HCT116 (cell line): Measurements from ENCODE around the gene CHAMP1. TPM values are rescaled to one million over a fixed set of nuclear protein-coding genes. Genes with fewer than 3 reads are reported as not detected.

Experiments
- ATAC-seq: fragments of 200-7000 bp; cut with Tn5 transposase; 2 replicates; pipeline ENCODE4 v1.9.1; 2020; ENCODE audit warnings: mild to moderate bottlenecking, moderate library complexity
- BruUV-seq: library from RNA; stranded (reverse); fragments of 400-500 nt; replicated peaks from 2 replicates; lab custom pipeline; 2021; lab: Mats Ljungman, UMichigan
- CTCF ChIA-PET: fragments of 300-600 bp; sonication (Branson Sonifier 250); formaldehyde crosslinking; loops from one replicate; lab custom pipeline; 2021; ENCODE audit warnings: antibody characterized with exemption; lab: Charles Lee
- POLR2A ChIA-PET: fragments of 300-600, 350-600 bp; sonication (Branson Sonifier 250); formaldehyde crosslinking; loops from one replicate; lab custom pipeline; 2021; ENCODE audit warnings: antibody characterized with exemption; lab: Charles Lee
- RAD21 ChIA-PET, 2 experiments: fragments of 300-600 bp; sonication (Branson Sonifier 250); formaldehyde crosslinking; loops; one replicate each; lab custom pipeline; 2023; ENCODE audit warnings: low total read pairs in 2 of 2; ENCODE audit not compliant: uncharacterized antibody in 2 of 2, unreplicated experiment in 2 of 2, low non-redundant PET in 1 of 2; lab: Charles Lee
- DNase-seq: peaks from one replicate; pipeline ENCODE4 v3.0.0-alpha.2; 2010; ENCODE audit warnings: low read depth, low spot score
- H2AFZ ChIP-seq: fragments of 200-600 bp; shearing (Covaris generic), sonication (generic); 2 replicates; pipeline ENCODE4 v1.6.1; 2017; ENCODE audit warnings: low read depth, mixed run types, mixed read lengths, antibody characterized with exemption, low read length; ENCODE audit not compliant: poor library complexity, severe bottlenecking
- H3K27ac ChIP-seq: 2 replicates; pipeline ENCODE4 v1.5.1; 2012; ENCODE audit warnings: low read depth, low read length
- H3K27me3 ChIP-seq: fragments of 200-600 bp; sonication (generic); 2 replicates; pipeline ENCODE4 v1.6.1; 2016; ENCODE audit warnings: mixed run types, low read length, mixed read lengths; ENCODE audit not compliant: insufficient read depth
- H3K36me3 ChIP-seq, 2 experiments: fragments of 200-500 bp in 1 of 2; fragments of 200-600 bp in 1 of 2; sonication (Bioruptor generic) in 1 of 2; sonication (generic) in 1 of 2; 2 replicates each; pipeline versions ENCODE4 v1.5.1 to v1.6.1; 2014 to 2016; ENCODE audit warnings: low read length in 2 of 2, inconsistent platforms in 1 of 2, mixed read lengths in 1 of 2, mixed run types in 1 of 2; ENCODE audit not compliant: insufficient read depth in 2 of 2, control insufficient read depth in 1 of 2
- H3K4me1 ChIP-seq, 2 experiments: fragments of 200-600 bp in 1 of 2; sonication (generic) in 1 of 2; 2 replicates each; pipeline versions ENCODE4 v1.5.1 to v1.6.1; 2012 to 2017; ENCODE audit warnings: low read length in 2 of 2, inconsistent platforms in 1 of 2, mild to moderate bottlenecking in 1 of 2, mixed read lengths in 1 of 2, mixed run types in 1 of 2, moderate library complexity in 1 of 2; ENCODE audit not compliant: insufficient read depth in 2 of 2, control insufficient read depth in 1 of 2
- H3K4me2 ChIP-seq: fragments of 200-600 bp; sonication (generic); 2 replicates; pipeline ENCODE4 v1.6.1; 2017; ENCODE audit warnings: mixed run types, low read length, mixed read lengths
- H3K4me3 ChIP-seq, 2 experiments: fragments of 200-600 bp in 1 of 2; sonication (generic) in 1 of 2; replicated peaks in 1 of 2; 2 replicates each; pipeline ENCODE4 v1.5.1; 2011 to 2016; ENCODE audit warnings: low read length in 2 of 2, control low read depth in 1 of 2, low read depth in 1 of 2, mild to moderate bottlenecking in 1 of 2, mixed read lengths in 1 of 2, mixed run types in 1 of 2
- H3K79me2 ChIP-seq: fragments of 200-600 bp; sonication (generic); 2 replicates; pipeline ENCODE4 v1.6.1; 2017; ENCODE audit warnings: mild to moderate bottlenecking, mixed run types, low read length, moderate library complexity, mixed read lengths; ENCODE audit not compliant: insufficient read depth
- H3K9ac ChIP-seq: fragments of 200-600 bp; sonication (generic); 2 replicates; pipeline ENCODE4 v1.6.1; 2016; ENCODE audit warnings: low read length, mixed read lengths
- H3K9me2 ChIP-seq: fragments of 200-600 bp; sonication (generic), shearing (Covaris generic); 2 replicates; pipeline ENCODE4 v1.6.1; 2017; ENCODE audit warnings: mixed run types, mild to moderate bottlenecking, moderate library complexity; ENCODE audit not compliant: insufficient read depth
- H3K9me3 ChIP-seq, 2 experiments: fragments of 200-500 bp in 1 of 2; fragments of 200-600 bp in 1 of 2; sonication (Bioruptor generic) in 1 of 2; sonication (generic) in 1 of 2; 2 replicates each; pipeline ENCODE4 v1.6.1; 2014 to 2017; ENCODE audit warnings: low read length in 2 of 2, mixed read lengths in 2 of 2, inconsistent platforms in 1 of 2, low read depth in 1 of 2, mild to moderate bottlenecking in 1 of 2, mixed run types in 1 of 2, moderate library complexity in 1 of 2; ENCODE audit not compliant: control insufficient read depth in 1 of 2, insufficient read depth in 1 of 2
- H4K20me1 ChIP-seq: fragments of 200-600 bp; sonication (generic), shearing (Covaris generic); 2 replicates; pipeline ENCODE4 v1.6.1; 2017; ENCODE audit warnings: mixed run types, mild to moderate bottlenecking, moderate library complexity; ENCODE audit not compliant: insufficient read depth
- CBX3 ChIP-seq: IDR thresholded peaks from 2 replicates; pipeline ENCODE4 v1.6.1; 2012; ENCODE audit warnings: low read depth
- JUND ChIP-seq: IDR thresholded peaks from 2 replicates; pipeline ENCODE4 v1.6.1; 2012
- REST ChIP-seq: IDR thresholded peaks from 2 replicates; pipeline ENCODE4 v1.6.1; 2012; ENCODE audit warnings: low read depth
- SIN3A ChIP-seq: IDR thresholded peaks from 2 replicates; pipeline ENCODE4 v1.6.1; 2012; ENCODE audit warnings: low read depth
- SP1 ChIP-seq: IDR thresholded peaks from 2 replicates; pipeline ENCODE4 v1.6.1; 2012; ENCODE audit warnings: low read depth
- ZNF274 ChIP-seq: fragments of 200-500 bp; sonication (Bioruptor generic); IDR thresholded peaks from 2 replicates; pipeline ENCODE4 v1.6.1; 2014; ENCODE audit warnings: mild to moderate bottlenecking, low read depth, low read length, inconsistent platforms
- intact Hi-C: fragments of 100-400 bp; cut with micrococcal nuclease; formaldehyde crosslinking; loops from 2 replicates; pipeline ENCODE4 v1.10.0; 2022
- total RNA-seq: library from RNA; stranded (reverse); gene quantifications from one replicate; pipeline ENCODE4 v1.2.1, GENCODE V29; 2021; ENCODE audit not compliant: unreplicated experiment

The CHAMP1 gene
- total RNA-seq, 1 experiment from 2014 or later, result 31.5 TPM

- Histone ChIP-seq H2AFZ (peak overlapping the region; percentile 1), H3K4me2 (no peak overlapping the region), H3K27me3 (no peaks in the 10 kb centered on the region), H3K4me1 (peaks cover 3 to 22% of the 10 kb centered on the region in 2 experiments), H3K27ac (no peak overlapping the region), H3K36me3 (no peaks in the 10 kb centered on the region), H3K9me3 (no peaks in the 10 kb centered on the region), H3K79me2 (peaks cover 26% of the 10 kb centered on the region), H4K20me1 (no peaks in the 10 kb centered on the region), H3K9ac (no peak overlapping the region), H3K4me3 (no peak overlapping the region), H3K9me2 (no peaks in the 10 kb centered on the region)
- CTCF ChIA-PET, result no interaction called here
- ATAC-seq, result no peak
- DNase-seq, result no peak
- POLR2A ChIA-PET, result interaction anchor here (2.6 kb wide), 1 partner anchor 30 kb away, joined by 7 read pairs; the partner anchor contains the start of gene UPF3A
- TF ChIP-seq JUND (no peak), SP1 (no peak), REST (no peak), SIN3A (no peak), CBX3 (no peak), ZNF274 (no peak)
- RAD21 ChIA-PET, result no interaction called here
- BruUV-seq, result no TSS peak
- intact Hi-C loops, result loop anchor here (2.0 kb wide), 1 partner anchor 29 kb away; no protein-coding TSS in a partner anchor
Observed at GRCh38 chr13:114311908-114312307, 2.4 kb upstream of the CHAMP1 start.
